ENCODE data around the gene SMAD7.

The SMAD7 gene

GRCh38 chr18:48934723-48935432, 15.9 kb downstream of the SMAD7 start:
- TF ChIP-seq CTCF (IDR thresholded peaks at IDR 0.05; ENCODE audit: extremely low read depth, insufficient read depth, missing control alignments) = no peak
- DNase-seq (ENCODE audit: low spot score) = peak; percentile 66
- in situ Hi-C loops (cut with MboI; ENCODE audit: low pct_unique_long_range_greater_than_20kb, low sequenced_read_pairs, unreplicated experiment) = no loop called here

GRCh38 chr18:48934415-48934722, 16.4 kb downstream of the SMAD7 start:
- DNase-seq (ENCODE audit: low spot score) = no peak
- in situ Hi-C loops (cut with MboI; ENCODE audit: low pct_unique_long_range_greater_than_20kb, low sequenced_read_pairs, unreplicated experiment) = no loop called here
- TF ChIP-seq CTCF (IDR thresholded peaks at IDR 0.05; ENCODE audit: extremely low read depth, insufficient read depth, missing control alignments) = no peak

- in situ Hi-C loops (cut with MboI; ENCODE audit: low pct_unique_long_range_greater_than_20kb, low sequenced_read_pairs, unreplicated experiment) = no loop called here
- no peak for DNase-seq (ENCODE audit: low spot score)
- no peak for TF ChIP-seq CTCF (IDR thresholded peaks at IDR 0.05; ENCODE audit: extremely low read depth, insufficient read depth, missing control alignments)
Measured at GRCh38 chr18:48933578-48934414, 17.0 kb downstream of the SMAD7 start.

- in situ Hi-C loops (cut with MboI; ENCODE audit: low pct_unique_long_range_greater_than_20kb, low sequenced_read_pairs, unreplicated experiment) = no loop called here
- DNase-seq (ENCODE audit: low spot score) = no peak
- TF ChIP-seq CTCF (IDR thresholded peaks at IDR 0.05; ENCODE audit: extremely low read depth, insufficient read depth, missing control alignments) = no peak
Measured at GRCh38 chr18:48932822-48933510, 17.8 kb downstream of the SMAD7 start.

GRCh38 chr18:48932462-48932818, 18.3 kb downstream of the SMAD7 start:
- TF ChIP-seq CTCF (IDR thresholded peaks at IDR 0.05; ENCODE audit: extremely low read depth, insufficient read depth, missing control alignments) = no peak
- in situ Hi-C loops (cut with MboI; ENCODE audit: low pct_unique_long_range_greater_than_20kb, low sequenced_read_pairs, unreplicated experiment) = no loop called here
- no peak for DNase-seq (ENCODE audit: low spot score)

- TF ChIP-seq CTCF (IDR thresholded peaks at IDR 0.05; ENCODE audit: extremely low read depth, insufficient read depth, missing control alignments) = no peak
- in situ Hi-C loops (cut with MboI; ENCODE audit: low pct_unique_long_range_greater_than_20kb, low sequenced_read_pairs, unreplicated experiment) = no loop called here
- DNase-seq (ENCODE audit: low spot score) = peak; percentile 82
Measured at GRCh38 chr18:48931680-48932461, 18.9 kb downstream of the SMAD7 start.
